Endothelial cell of umbilical vein (primary cell): Measurements from ENCODE around the gene CTTNBP2. TPM values are rescaled to one million over a fixed set of nuclear protein-coding genes. Genes with fewer than 3 reads are reported as not detected.

Experiments
- BruUV-seq: library from RNA; stranded (reverse); fragments of 400-500 nt; replicated peaks from 2 replicates; lab custom pipeline; 2021; lab: Mats Ljungman, UMichigan
- CTCF ChIA-PET: fragments of 300-600, 350-600 bp; sonication (Branson Sonifier 250); formaldehyde crosslinking; loops from one replicate; lab custom pipeline; 2021; ENCODE audit warnings: antibody characterized with exemption, inconsistent platforms; lab: Charles Lee
- POLR2A ChIA-PET: fragments of 300-600, 350-600 bp; sonication (Branson Sonifier 250); formaldehyde crosslinking; loops from one replicate; lab custom pipeline; 2021; ENCODE audit warnings: antibody characterized with exemption, inconsistent platforms; lab: Charles Lee
- DNase-seq: peaks from one replicate; pipeline ENCODE4 v3.0.0-alpha.2; 2011; ENCODE audit warnings: low read depth, low spot score
- FAIRE-seq: peaks from 2 replicates; lab custom pipeline; 2011; peaks lifted over from hg19 to GRCh38; lab: Jason Lieb, UNC
- H2AFZ ChIP-seq: 2 replicates; pipeline ENCODE4 v1.6.0; 2012; ENCODE audit warnings: low read depth, low read length, control low read depth, inconsistent platforms
- H3K27ac ChIP-seq: 2 replicates; pipeline ENCODE4 v1.5.1; 2011; ENCODE audit warnings: low read depth, mild to moderate bottlenecking, control low read depth, low read length, moderate library complexity; ENCODE audit not compliant: insufficient read depth
- H3K27me3 ChIP-seq, 2 experiments: 2 replicates each; pipeline versions ENCODE4 v1.6.0 to v1.6.1; 2011; ENCODE audit warnings: low read length in 2 of 2, mixed read lengths in 1 of 2; ENCODE audit not compliant: control insufficient read depth in 2 of 2, insufficient read depth in 2 of 2
- H3K36me3 ChIP-seq, 2 experiments: 2 replicates in 1 of 2; 3 replicates in 1 of 2; pipeline ENCODE4 v1.5.1; 2011; ENCODE audit warnings: low read length in 2 of 2, mild to moderate bottlenecking in 1 of 2, moderate library complexity in 1 of 2; ENCODE audit not compliant: control insufficient read depth in 2 of 2, insufficient read depth in 2 of 2; ENCODE audit errors: extremely low read depth in 1 of 2
- H3K4me1 ChIP-seq: 3 replicates; pipeline ENCODE4 v1.5.1; 2011; ENCODE audit warnings: mild to moderate bottlenecking, low read length; ENCODE audit not compliant: control insufficient read depth, insufficient read depth; ENCODE audit errors: extremely low read depth
- H3K4me2 ChIP-seq: 2 replicates; pipeline ENCODE4 v1.6.1; 2011; ENCODE audit warnings: low read length, control low read depth, mixed read lengths; ENCODE audit not compliant: insufficient read depth
- H3K4me3 ChIP-seq, 3 experiments: fragments of 200-600 bp in 1 of 3; sonication (generic), shearing (Covaris generic) in 1 of 3; replicated peaks in 1 of 3; 2 replicates each; pipeline ENCODE4 v1.5.1; 2011 to 2016; ENCODE audit warnings: control low read depth in 3 of 3, low read length in 3 of 3, mild to moderate bottlenecking in 2 of 3, inconsistent platforms in 1 of 3, low read depth in 1 of 3, moderate library complexity in 1 of 3; ENCODE audit not compliant: insufficient read depth in 1 of 3
- H3K79me2 ChIP-seq: 2 replicates; pipeline ENCODE4 v1.6.0; 2012; ENCODE audit warnings: low read length, inconsistent platforms; ENCODE audit not compliant: control insufficient read depth, insufficient read depth
- H3K9ac ChIP-seq: replicated peaks from 2 replicates; pipeline ENCODE3; 2011; ENCODE audit warnings: low read length, control low read depth; ENCODE audit not compliant: insufficient read depth; ENCODE audit errors: extremely low read depth
- H3K9me1 ChIP-seq: replicated peaks from 3 replicates; pipeline ENCODE4 v1.6.0; 2011; ENCODE audit warnings: mild to moderate bottlenecking, low read length; ENCODE audit not compliant: control insufficient read depth, insufficient read depth; ENCODE audit errors: extremely low read depth
- H3K9me3 ChIP-seq: replicated peaks from 2 replicates; pipeline ENCODE4 v1.5.1; 2012; ENCODE audit warnings: low read length, inconsistent platforms; ENCODE audit not compliant: control insufficient read depth, insufficient read depth
- H4K20me1 ChIP-seq: replicated peaks from 2 replicates; pipeline ENCODE3; 2011; ENCODE audit warnings: mild to moderate bottlenecking, low read length; ENCODE audit not compliant: control insufficient read depth, insufficient read depth; ENCODE audit errors: extremely low read depth
- EZH2 ChIP-seq: IDR thresholded peaks from 2 replicates; pipeline ENCODE4 v1.6.1; 2012; ENCODE audit warnings: borderline replicate concordance, low read depth, mild to moderate bottlenecking, moderate library complexity, low read length, inconsistent platforms; ENCODE audit not compliant: severe bottlenecking
- FOS ChIP-seq: IDR thresholded peaks from 2 replicates; pipeline ENCODE4 v1.6.1; 2011; ENCODE audit warnings: mild to moderate bottlenecking, low read length, moderate library complexity, borderline replicate concordance; ENCODE audit not compliant: insufficient read depth
- GATA2 ChIP-seq: IDR thresholded peaks from 2 replicates; pipeline ENCODE4 v1.7.0; 2011; ENCODE audit warnings: low read depth, mild to moderate bottlenecking, moderate library complexity, mixed read lengths, low read length; ENCODE audit not compliant: insufficient read length, insufficient read depth
- JUN ChIP-seq: IDR thresholded peaks from 2 replicates; pipeline ENCODE4 v1.6.1; 2011; ENCODE audit warnings: borderline replicate concordance, low read depth; ENCODE audit not compliant: insufficient read length, insufficient read depth
- MYC ChIP-seq: IDR thresholded peaks from one replicate; pipeline ENCODE4 v1.6.1; 2011; ENCODE audit warnings: mild to moderate bottlenecking, low read depth, low read length
- POLR2A ChIP-seq: IDR thresholded peaks from 2 replicates; pipeline ENCODE4 v1.6.1; 2012; ENCODE audit warnings: low read depth, mild to moderate bottlenecking, control low read depth, low read length
- POLR2AphosphoS5 ChIP-seq: IDR thresholded peaks from 2 replicates; pipeline ENCODE4 v1.6.1; 2012; ENCODE audit warnings: low read depth, mild to moderate bottlenecking, control low read depth, low read length, moderate library complexity; ENCODE audit not compliant: insufficient read depth
- dilution Hi-C: fragments of 300-500 bp; cut with MboI; formaldehyde crosslinking; loops from one replicate; pipeline ENCODE4 v1.15.0; 2019; ENCODE audit warnings: low sequenced_read_pairs; ENCODE audit not compliant: extremely low pct_ligation_motif_present
- intact Hi-C: fragments of 100-400 bp; cut with micrococcal nuclease; formaldehyde crosslinking; loops from one replicate; pipeline ENCODE4 v1.10.0; 2022
- polyA plus RNA-seq, 4 experiments: library from polyadenylated mRNA; depleted of rRNA in 3 of 4; stranded (reverse) in 3 of 4; unstranded in 1 of 4; fragments of >200 nt; gene quantifications; 2 replicates each; pipeline versions ENCODE4 v1.2.1 to v1.2.3, GENCODE V29; 2011 to 2012; ENCODE audit warnings: missing spikeins in 1 of 4
- total RNA-seq: library from RNA; stranded (reverse); gene quantifications from 2 replicates; pipeline ENCODE4 v1.2.3, GENCODE V29; 2021
- TF ChIP-seq, protein P1 (sequence below), 2 donors: IDR thresholded peaks; 1 replicate in 1 of 2; 2 replicates in 1 of 2; pipeline ENCODE4 v1.5.1; 2011; ENCODE audit warnings: low read length in 2 of 2, mild to moderate bottlenecking in 2 of 2, moderate library complexity in 2 of 2, control low read depth in 1 of 2, inconsistent platforms in 1 of 2, low read depth in 1 of 2; ENCODE audit not compliant: insufficient read depth in 1 of 2; ENCODE audit errors: extremely low read depth in 1 of 2
- TF ChIP-seq, protein P2 (sequence below): IDR thresholded peaks from 2 replicates; pipeline ENCODE4 v1.6.1; 2011; ENCODE audit not compliant: insufficient read depth, insufficient read length

CTTNBP2 gene
- total and polyA plus RNA-seq, 2 donors (not counting 3 experiments of a cell fraction or from before 2014, with no cell fraction given), result 0.08 to 0.35 TPM

DNA sequence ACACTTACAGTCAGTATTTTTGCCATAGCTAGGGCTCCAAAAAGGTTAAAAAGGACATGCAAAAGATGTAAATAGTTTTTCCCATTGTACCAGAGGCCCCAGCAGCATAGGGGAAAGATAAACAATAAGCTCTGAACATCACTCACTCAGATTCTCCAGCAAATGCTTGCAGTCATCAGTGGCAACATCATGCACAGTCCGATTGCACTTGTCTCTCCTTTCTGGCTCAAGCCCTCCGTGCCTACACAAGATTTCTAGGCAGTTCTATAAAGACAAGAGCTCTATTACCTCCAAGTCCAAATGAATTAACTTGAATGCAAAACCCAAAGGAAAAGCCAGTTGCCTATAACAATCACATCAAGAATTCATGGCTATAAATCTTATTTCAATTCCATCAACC is 106.3 kb downstream of the CTTNBP2 start:
- no peaks in the 10 kb centered on the region for H3K4me1 ChIP-seq
- ChIA-PET POLR2A (no interaction called here), CTCF (interaction anchor here (2.0 kb wide), 1 partner anchor 16 kb away, joined by 9 read pairs; no protein-coding TSS in a partner anchor)
- no peaks in the 10 kb centered on the region for H3K79me2 ChIP-seq
- H4K20me1 ChIP-seq, result no peaks in the 10 kb centered on the region
- dilution Hi-C loops (no loop called here), intact Hi-C loops (no loop called here)
- BruUV-seq, result no TSS peak
- H3K9me3 ChIP-seq, result no peaks in the 10 kb centered on the region
- DNase-seq (no peak), FAIRE-seq (no peak)
- no peak overlapping the region for H3K27ac ChIP-seq
- no peak overlapping the region for H2AFZ ChIP-seq
- no peaks in the 10 kb centered on the region for H3K36me3 ChIP-seq
- H3K9ac ChIP-seq, result no peak overlapping the region
- H3K4me3 ChIP-seq, result no peak overlapping the region
- no peaks in the 10 kb centered on the region for H3K9me1 ChIP-seq
- no peak overlapping the region for H3K4me2 ChIP-seq
- TF ChIP-seq POLR2A, result no peak
- TF ChIP-seq POLR2AphosphoS5, result no peak
- no peak for TF ChIP-seq FOS
- TF ChIP-seq EZH2, result no peak
- no peak for TF ChIP-seq JUN
- TF ChIP-seq, protein P1, sequence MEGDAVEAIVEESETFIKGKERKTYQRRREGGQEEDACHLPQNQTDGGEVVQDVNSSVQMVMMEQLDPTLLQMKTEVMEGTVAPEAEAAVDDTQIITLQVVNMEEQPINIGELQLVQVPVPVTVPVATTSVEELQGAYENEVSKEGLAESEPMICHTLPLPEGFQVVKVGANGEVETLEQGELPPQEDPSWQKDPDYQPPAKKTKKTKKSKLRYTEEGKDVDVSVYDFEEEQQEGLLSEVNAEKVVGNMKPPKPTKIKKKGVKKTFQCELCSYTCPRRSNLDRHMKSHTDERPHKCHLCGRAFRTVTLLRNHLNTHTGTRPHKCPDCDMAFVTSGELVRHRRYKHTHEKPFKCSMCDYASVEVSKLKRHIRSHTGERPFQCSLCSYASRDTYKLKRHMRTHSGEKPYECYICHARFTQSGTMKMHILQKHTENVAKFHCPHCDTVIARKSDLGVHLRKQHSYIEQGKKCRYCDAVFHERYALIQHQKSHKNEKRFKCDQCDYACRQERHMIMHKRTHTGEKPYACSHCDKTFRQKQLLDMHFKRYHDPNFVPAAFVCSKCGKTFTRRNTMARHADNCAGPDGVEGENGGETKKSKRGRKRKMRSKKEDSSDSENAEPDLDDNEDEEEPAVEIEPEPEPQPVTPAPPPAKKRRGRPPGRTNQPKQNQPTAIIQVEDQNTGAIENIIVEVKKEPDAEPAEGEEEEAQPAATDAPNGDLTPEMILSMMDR (IDR thresholded peaks at IDR 0.05; ENCODE audit: extremely low read depth in 1 of 2, insufficient read depth in 1 of 2, low read depth in 1 of 2, low read length in 2 of 2), result no peak
- TF ChIP-seq, protein P2, sequence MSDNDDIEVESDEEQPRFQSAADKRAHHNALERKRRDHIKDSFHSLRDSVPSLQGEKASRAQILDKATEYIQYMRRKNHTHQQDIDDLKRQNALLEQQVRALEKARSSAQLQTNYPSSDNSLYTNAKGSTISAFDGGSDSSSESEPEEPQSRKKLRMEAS, result no peak
- TF ChIP-seq GATA2, result no peak
- no peak for TF ChIP-seq MYC
- no peaks in the 10 kb centered on the region for H3K27me3 ChIP-seq
